A549 (cell line): ENCODE results near the gene MAST3.

Experiments
- JUNB ChIP-seq: fragments of >200 bp; sonication (Bioruptor Twin); formaldehyde crosslinking; IDR thresholded peaks from 2 replicates; pipeline ENCODE4 v1.6.1; 2016
- KDM5A ChIP-seq: fragments of 200-600 bp; sonication (generic); IDR thresholded peaks from 2 replicates; pipeline ENCODE4 v1.6.1; 2016; ENCODE audit warnings: antibody characterized with exemption, mild to moderate bottlenecking
- PBX3 ChIP-seq: IDR thresholded peaks from 2 replicates; pipeline ENCODE4 v1.6.1; 2012
- PHF8 ChIP-seq: fragments of 200-600 bp; sonication (generic); IDR thresholded peaks from 2 replicates; pipeline ENCODE4 v1.6.1; 2016; ENCODE audit warnings: low read depth, mild to moderate bottlenecking, antibody characterized with exemption, moderate library complexity, borderline replicate concordance
- POLR2A ChIP-seq: IDR thresholded peaks from 2 replicates; pipeline ENCODE4 v1.6.1; 2012; ENCODE audit warnings: mild to moderate bottlenecking, low read length
- SMC3 ChIP-seq: fragments of >200 bp; sonication (Bioruptor Twin); formaldehyde crosslinking; IDR thresholded peaks from 3 replicates; pipeline ENCODE4 v1.6.1; 2018; ENCODE audit warnings: inconsistent platforms
- TF ChIP-seq, protein P1 (sequence below): fragments of >200 bp; sonication (Bioruptor Twin); formaldehyde crosslinking; IDR thresholded peaks from 3 replicates; pipeline ENCODE4 v1.5.1; 2016
- TF ChIP-seq, protein P2 (sequence below): fragments of 200-600 bp; sonication (generic); IDR thresholded peaks from 2 replicates; pipeline ENCODE4 v1.6.1; 2016; ENCODE audit warnings: antibody characterized with exemption, mild to moderate bottlenecking, moderate library complexity

DNA sequence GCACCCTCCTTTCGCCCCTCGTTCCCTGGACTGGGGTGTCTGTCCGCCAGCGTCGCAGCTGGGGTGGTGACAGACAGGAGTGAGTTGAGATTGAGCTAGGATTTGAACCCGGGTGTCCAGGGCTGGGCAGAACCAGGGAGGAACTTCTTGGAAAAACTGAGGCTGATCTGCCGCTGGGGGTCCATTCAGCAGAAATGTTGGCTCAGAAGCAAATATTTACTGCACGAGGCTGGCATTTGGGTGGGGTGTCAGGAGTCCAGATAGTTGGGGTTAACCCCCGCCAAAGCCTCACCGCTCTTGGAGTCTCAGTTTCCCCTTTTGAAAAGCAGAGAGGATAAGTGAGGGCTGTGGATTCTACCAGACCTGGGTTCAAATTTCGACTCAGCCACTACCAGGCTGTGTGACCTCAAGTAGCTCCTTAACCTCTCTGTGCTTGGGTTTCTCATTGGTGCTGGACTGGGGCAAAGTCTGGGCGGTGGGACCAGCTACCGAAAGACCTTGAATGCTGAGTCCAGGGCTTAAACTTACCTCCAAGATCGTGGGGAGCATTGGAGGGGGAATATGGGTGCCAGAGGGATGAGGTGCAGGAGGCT lies 20.9 kb downstream of the MAST3 start:
- TF ChIP-seq, protein P1, sequence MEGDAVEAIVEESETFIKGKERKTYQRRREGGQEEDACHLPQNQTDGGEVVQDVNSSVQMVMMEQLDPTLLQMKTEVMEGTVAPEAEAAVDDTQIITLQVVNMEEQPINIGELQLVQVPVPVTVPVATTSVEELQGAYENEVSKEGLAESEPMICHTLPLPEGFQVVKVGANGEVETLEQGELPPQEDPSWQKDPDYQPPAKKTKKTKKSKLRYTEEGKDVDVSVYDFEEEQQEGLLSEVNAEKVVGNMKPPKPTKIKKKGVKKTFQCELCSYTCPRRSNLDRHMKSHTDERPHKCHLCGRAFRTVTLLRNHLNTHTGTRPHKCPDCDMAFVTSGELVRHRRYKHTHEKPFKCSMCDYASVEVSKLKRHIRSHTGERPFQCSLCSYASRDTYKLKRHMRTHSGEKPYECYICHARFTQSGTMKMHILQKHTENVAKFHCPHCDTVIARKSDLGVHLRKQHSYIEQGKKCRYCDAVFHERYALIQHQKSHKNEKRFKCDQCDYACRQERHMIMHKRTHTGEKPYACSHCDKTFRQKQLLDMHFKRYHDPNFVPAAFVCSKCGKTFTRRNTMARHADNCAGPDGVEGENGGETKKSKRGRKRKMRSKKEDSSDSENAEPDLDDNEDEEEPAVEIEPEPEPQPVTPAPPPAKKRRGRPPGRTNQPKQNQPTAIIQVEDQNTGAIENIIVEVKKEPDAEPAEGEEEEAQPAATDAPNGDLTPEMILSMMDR: no peak
- TF ChIP-seq JUNB: no peak
- TF ChIP-seq POLR2A: no peak
- TF ChIP-seq KDM5A: no peak
- no peak for TF ChIP-seq PBX3
- TF ChIP-seq, protein P2, sequence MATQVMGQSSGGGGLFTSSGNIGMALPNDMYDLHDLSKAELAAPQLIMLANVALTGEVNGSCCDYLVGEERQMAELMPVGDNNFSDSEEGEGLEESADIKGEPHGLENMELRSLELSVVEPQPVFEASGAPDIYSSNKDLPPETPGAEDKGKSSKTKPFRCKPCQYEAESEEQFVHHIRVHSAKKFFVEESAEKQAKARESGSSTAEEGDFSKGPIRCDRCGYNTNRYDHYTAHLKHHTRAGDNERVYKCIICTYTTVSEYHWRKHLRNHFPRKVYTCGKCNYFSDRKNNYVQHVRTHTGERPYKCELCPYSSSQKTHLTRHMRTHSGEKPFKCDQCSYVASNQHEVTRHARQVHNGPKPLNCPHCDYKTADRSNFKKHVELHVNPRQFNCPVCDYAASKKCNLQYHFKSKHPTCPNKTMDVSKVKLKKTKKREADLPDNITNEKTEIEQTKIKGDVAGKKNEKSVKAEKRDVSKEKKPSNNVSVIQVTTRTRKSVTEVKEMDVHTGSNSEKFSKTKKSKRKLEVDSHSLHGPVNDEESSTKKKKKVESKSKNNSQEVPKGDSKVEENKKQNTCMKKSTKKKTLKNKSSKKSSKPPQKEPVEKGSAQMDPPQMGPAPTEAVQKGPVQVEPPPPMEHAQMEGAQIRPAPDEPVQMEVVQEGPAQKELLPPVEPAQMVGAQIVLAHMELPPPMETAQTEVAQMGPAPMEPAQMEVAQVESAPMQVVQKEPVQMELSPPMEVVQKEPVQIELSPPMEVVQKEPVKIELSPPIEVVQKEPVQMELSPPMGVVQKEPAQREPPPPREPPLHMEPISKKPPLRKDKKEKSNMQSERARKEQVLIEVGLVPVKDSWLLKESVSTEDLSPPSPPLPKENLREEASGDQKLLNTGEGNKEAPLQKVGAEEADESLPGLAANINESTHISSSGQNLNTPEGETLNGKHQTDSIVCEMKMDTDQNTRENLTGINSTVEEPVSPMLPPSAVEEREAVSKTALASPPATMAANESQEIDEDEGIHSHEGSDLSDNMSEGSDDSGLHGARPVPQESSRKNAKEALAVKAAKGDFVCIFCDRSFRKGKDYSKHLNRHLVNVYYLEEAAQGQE: no peak
- TF ChIP-seq PHF8: no peak
- TF ChIP-seq SMC3: no peak
